ENCODE measurements around the gene NTRK3.
"Not testable (repeated sequence)": the region's sequence is repeated elsewhere in the genome, so short reads cannot be mapped to it uniquely, and the experiment has no call there.

The NTRK3 gene

DNA sequence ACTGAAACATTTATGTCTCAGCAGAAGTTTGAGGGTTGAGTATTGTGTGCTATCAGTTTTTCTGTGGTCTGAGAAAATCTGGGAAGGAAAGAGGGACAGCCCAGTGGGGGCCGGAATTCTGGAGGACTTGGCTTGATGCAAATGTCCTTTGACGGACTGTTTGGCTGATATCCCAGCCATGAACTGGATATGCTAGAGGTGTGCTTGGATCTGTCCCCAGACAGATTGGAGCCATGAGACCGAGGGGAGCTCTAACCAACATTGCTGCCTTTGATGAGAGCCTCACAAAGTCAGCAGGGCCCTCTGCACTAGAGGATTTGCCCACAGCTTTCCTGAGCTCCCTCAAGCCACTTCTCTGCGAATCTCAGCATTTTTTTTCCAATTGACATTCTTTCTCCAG is 405.6 kb downstream of the NTRK3 start:
- in situ Hi-C loops (cut with HindIII; ENCODE audit: low sequenced_read_pairs), result no loop called here

DNA sequence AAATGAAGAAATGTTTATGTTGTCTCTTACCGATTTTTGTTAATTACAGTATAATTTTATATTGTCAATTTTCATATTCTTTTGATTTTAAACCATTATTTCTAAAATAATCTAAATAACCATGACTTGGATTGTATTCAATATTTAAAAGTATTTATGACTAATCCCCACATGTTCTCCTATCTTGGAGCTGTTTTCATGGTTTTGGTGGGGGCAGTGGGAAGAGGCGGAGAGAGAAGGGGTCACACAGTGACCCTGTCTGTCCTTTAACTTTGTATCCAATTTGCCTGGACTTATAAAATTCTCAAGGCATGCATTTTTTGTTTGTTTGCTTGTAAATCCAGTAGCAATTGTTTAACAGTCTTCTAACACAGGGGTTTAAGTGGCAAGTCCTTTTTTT is 407.4 kb downstream of the NTRK3 start:
- in situ Hi-C loops (cut with HindIII; ENCODE audit: low sequenced_read_pairs), result no loop called here

DNA sequence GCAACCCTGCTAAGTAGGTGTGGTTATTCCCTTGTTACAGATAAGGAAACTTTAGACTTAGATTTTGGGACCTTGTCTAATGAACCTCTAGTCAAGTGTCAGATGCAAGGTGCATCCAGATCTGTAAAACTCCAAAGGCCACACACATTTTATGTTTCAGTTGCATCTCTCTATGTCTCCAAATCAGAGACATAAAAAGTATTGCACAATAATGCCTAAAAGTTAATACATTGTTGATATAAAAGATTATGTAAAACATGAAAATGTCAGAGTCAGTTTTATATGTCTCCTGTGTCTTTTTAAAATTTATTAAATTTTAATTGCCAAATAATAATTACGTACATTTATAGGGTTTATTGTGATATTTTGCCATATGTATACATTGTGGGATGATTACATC is 408.5 kb downstream of the NTRK3 start:
- in situ Hi-C loops (cut with HindIII; ENCODE audit: low sequenced_read_pairs), result no loop called here

- in situ Hi-C loops (cut with HindIII; ENCODE audit: low sequenced_read_pairs), result no loop called here
Observed at GRCh38 chr15:87846746-87847145, 409.8 kb downstream of the NTRK3 start.

- in situ Hi-C loops (cut with HindIII; ENCODE audit: low sequenced_read_pairs), result no loop called here
Observed at GRCh38 chr15:87843312-87843711, 413.2 kb downstream of the NTRK3 start.

GRCh38 chr15:87841426-87841998 is 415.0 kb downstream of the NTRK3 start:
- in situ Hi-C loops (cut with HindIII; ENCODE audit: low sequenced_read_pairs), result no loop called here

GRCh38 chr15:87835830-87836229 is 420.7 kb downstream of the NTRK3 start:
- in situ Hi-C loops (cut with HindIII; ENCODE audit: low sequenced_read_pairs), result not testable (repeated sequence)

- in situ Hi-C loops (cut with HindIII; ENCODE audit: low sequenced_read_pairs), result not testable (repeated sequence)
Observed at GRCh38 chr15:87833333-87833732, 423.2 kb downstream of the NTRK3 start.

- in situ Hi-C loops (cut with HindIII; ENCODE audit: low sequenced_read_pairs), result no loop called here
Observed at GRCh38 chr15:87829332-87830050, 427.0 kb downstream of the NTRK3 start.

GRCh38 chr15:87828608-87829007 is 427.9 kb downstream of the NTRK3 start:
- in situ Hi-C loops (cut with HindIII; ENCODE audit: low sequenced_read_pairs), result no loop called here

DNA sequence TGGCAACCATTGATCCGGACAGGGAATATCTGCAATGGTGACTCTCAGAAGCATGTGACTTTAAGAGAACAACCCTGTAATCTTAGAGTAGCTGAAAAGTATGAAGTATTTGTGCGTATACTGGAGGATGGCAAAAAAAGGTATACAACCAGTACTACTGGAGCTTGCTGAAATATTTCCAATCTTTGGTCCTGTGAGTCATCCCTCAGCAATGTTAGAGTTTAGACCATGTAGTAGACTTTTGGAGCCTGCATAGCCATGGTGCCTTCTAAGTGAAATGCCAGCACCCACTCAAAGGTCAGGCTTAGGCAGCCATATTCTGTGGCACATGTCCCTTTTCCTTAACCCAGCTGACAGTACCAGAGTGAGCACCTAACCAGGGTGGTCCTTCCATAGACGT is 429.4 kb downstream of the NTRK3 start:
- in situ Hi-C loops (cut with HindIII; ENCODE audit: low sequenced_read_pairs), result no loop called here

GRCh38 chr15:87826119-87826747 is 430.3 kb downstream of the NTRK3 start:
- in situ Hi-C loops (cut with HindIII; ENCODE audit: low sequenced_read_pairs), result no loop called here

GRCh38 chr15:87818756-87819155 is 437.8 kb downstream of the NTRK3 start:
- in situ Hi-C loops (cut with HindIII; ENCODE audit: low sequenced_read_pairs), result no loop called here

GRCh38 chr15:87817553-87817952 is 439.0 kb downstream of the NTRK3 start:
- in situ Hi-C loops (cut with HindIII; ENCODE audit: low sequenced_read_pairs), result no loop called here

- in situ Hi-C loops (cut with HindIII; ENCODE audit: low sequenced_read_pairs), result no loop called here
Observed at GRCh38 chr15:87816811-87817210, 439.7 kb downstream of the NTRK3 start.

- in situ Hi-C loops (cut with HindIII; ENCODE audit: low sequenced_read_pairs), result no loop called here
Observed at GRCh38 chr15:87816016-87816415, 440.5 kb downstream of the NTRK3 start.

All from endothelial cell of hepatic sinusoid (primary cell).